HG03521 (cell line): ENCODE measurements around the gene PCNP.
"Not testable (repeated sequence)": the region's sequence is repeated elsewhere in the genome, so short reads cannot be mapped to it uniquely, and the experiment has no call there.

ENCODE experiments used
- ATAC-seq: cut with Tn5 transposase; IDR thresholded peaks from one replicate; pipeline ENCODE4 v1.9.1; 2021; ENCODE audit warnings: mild to moderate bottlenecking, moderate library complexity; ENCODE audit not compliant: unreplicated experiment

The PCNP gene

GRCh38 chr3:101561630-101562328 lies 12.2 kb upstream of the PCNP start, which contains the start of gene TRMT10C:
TRMT10C (plus strand) TSS chr3:101561868; CDS start chr3:101564782, 2,914 bp downstream.
- ATAC-seq, result peak; percentile 100

- no peak for ATAC-seq
These were observed 6.3 kb upstream of the PCNP start for GRCh38 chr3:101567528-101568317.

- no peak for ATAC-seq
These were observed 2.7 kb upstream of the PCNP start for GRCh38 chr3:101571028-101571895.

GRCh38 chr3:101574388-101575112 lies 570 bp downstream of the PCNP start:
- ATAC-seq, result peak; percentile 38

DNA sequence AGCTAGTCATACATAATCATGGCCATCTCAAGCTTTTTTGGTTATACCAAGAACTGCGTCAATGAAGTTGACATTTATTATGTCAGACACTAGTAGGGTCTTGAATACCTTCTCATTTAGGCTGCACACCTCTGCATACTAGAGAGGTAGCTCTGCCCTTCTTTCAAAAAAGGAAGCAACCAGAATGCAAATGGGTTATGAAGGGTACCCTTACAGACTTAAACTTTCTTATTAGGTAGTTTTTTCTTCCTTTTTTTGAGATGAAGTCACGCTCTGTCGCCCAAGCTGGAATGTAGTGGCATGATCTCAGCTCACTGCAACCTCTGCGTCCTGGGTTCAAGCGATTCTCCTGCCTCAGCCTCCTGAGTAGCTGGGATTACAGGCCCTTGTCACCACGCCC lies 3.3 kb downstream of the PCNP start:
- ATAC-seq, result no peak

DNA sequence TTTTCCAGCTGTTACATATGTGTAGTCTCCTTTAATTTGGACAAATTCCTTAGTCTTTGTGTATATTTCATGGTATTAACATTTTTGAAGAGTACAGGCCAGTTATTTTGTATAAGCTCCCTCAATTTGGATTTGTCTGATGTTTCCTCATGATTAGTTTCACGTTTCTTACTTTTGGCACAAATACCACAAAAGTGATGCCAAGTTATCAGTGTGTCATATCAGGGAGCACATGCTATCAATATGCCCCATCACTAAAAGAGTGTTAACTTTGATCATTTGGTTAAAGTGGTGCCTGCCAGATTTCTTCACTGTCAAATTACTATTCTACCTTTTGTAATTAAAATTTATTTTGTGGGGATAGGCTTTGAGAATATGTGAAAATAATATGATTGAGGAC lies 14.6 kb downstream of the PCNP start:
- no peak for ATAC-seq

- ATAC-seq, result no peak
These were observed 17.1 kb downstream of the PCNP start for GRCh38 chr3:101591071-101591470.

DNA sequence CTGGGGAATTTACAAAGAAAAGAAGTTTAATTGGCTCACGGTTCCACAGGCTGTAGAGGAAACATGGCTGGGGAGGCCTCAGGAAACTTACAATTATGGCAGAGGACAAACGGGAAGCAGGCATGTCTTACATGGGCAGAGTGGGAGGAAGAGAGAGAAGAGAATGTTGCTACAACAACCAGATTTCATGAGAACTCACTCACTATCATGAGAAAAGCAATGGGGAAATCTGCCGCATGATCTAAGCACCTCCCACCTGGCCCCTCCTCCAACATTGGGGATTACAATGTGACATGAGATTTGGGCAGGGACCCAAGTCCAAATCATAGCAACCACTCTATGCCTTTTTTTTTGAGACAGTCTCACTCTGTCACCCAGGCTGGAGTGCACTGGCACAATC lies 28.8 kb downstream of the PCNP start:
- ATAC-seq, result no peak

DNA sequence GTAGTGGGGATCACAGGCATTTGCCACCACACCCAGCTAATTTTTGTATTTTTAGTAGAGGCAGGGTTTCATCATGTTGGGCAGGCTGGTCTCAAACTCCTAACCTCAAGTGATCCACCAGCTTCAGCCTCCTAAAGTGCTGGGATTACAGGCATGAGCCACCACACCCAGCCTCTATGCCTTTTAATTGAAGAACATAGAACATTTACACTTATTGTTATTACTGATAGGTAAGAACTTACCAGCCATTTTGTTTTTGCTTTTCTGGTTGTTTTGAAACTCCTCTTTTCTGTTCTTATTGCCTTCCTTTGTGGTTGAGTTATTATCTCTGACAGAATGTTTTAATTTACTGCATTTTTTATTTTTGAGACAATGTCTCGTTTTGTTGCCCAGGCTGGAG lies 29.2 kb downstream of the PCNP start:
- ATAC-seq, result no peak

DNA sequence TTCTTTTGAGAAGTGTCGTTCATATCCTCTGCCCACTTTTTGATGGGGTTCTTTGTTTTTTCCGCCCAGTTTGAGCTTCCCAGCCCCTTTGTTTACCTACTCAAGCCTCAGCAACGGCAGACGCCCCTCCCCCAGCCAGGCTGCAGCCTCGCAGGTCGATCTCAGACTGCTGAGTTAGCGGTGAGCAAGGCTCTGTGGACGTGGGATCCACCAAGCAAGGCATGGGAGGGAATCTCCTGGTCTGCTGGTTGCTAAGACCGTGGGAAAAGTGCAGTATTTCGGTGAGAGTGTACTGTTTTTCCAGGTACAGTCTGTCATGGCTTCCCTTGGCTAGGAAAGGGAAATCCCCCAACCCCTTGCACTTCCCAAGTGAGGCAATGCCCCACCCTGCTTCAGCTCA lies 31.4 kb downstream of the PCNP start:
- ATAC-seq, result not testable (repeated sequence)

- no peak for ATAC-seq
These were observed 37.0 kb downstream of the PCNP start for GRCh38 chr3:101611023-101611422.

DNA sequence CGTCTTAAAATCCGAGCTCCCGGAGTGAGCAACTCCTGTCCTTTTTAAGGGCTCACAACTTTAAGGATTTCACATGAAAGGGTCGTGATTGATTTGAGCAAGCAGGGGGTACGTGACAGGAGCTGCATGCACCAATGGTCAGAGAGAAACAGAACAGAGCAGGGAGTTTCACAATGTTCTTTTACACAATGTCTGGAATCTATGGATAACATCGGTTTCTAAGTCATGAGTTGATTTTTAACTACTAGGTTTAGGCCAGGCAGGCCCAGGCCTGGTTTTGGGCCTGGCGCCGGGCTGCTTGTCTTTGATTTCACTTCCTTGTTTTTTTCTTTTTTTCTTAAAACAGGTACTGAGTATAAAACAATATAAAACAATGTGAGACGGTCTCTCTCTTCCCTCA lies 39.0 kb downstream of the PCNP start:
- not testable (repeated sequence) for ATAC-seq

GRCh38 chr3:101615525-101615924 lies 41.5 kb downstream of the PCNP start:
- no peak for ATAC-seq

DNA sequence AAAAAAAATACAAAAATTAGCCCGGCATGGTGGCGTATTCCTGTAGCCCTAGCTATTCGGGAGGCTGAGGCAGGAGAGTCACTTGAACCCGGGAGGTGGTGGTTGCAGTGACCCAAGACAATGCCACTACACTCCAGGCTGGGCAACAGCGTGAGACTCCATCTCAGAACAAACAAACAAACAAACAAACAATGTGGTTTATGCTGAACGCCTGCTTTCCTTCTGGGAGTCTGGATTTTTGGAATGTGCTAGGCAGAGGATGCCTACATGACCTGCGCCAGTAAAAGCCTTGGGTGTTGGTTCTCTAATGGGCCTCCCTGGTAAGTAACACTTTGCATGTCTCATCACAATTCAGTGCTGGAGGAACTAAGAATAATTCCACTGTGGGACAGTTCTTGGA lies 43.5 kb downstream of the PCNP start:
- ATAC-seq, result no peak

- no peak for ATAC-seq
These were observed 44.7 kb downstream of the PCNP start for GRCh38 chr3:101618726-101619125.

- no peak for ATAC-seq
These were observed 45.8 kb downstream of the PCNP start for GRCh38 chr3:101619734-101620133.

- ATAC-seq, result no peak
These were observed 49.7 kb downstream of the PCNP start for GRCh38 chr3:101623656-101624055.

- no peak for ATAC-seq
These were observed 50.9 kb downstream of the PCNP start for GRCh38 chr3:101624857-101625256.

- ATAC-seq, result no peak
These were observed 51.9 kb downstream of the PCNP start for GRCh38 chr3:101625879-101626278.

DNA sequence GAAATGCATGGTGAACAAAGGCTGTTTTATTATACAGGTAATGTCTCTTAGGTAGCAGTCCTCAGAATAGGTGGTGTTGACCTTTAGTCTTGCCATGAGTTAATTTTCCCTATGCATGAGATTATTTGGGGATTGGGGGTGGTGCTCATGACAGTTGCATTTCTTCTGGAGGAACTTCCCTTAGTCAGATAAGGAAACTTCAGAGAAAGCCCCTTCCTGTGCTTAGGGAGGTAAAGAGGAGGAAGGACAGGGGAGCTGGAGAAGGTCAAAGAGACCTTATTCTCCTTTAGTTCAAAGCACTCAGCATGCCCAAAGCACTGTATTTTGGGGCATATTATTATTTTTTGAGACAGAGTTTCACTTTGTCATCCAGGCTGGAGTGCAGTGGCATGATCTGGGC lies 55.2 kb downstream of the PCNP start:
- no peak for ATAC-seq
